BLaER1 treated with 17β-estradiol and CSF1 and Interleukin-3, amounts not matched to agents 10 nM and 100 nM (cell line): ENCODE data around the gene DLGAP4.
A peak's percentile ranks its signal among the peaks of the same experiment; 100 is the strongest.

Source experiments
- H3K27ac ChIP-seq, 11 experiments: shearing (Covaris generic); formaldehyde crosslinking; 2 replicates each; pipeline ENCODE4 v1.8.1; 2022
- H3K27me3 ChIP-seq, 11 experiments: shearing (Covaris generic); formaldehyde crosslinking; 2 replicates each; pipeline ENCODE4 v1.8.1; 2022
- H3K36me3 ChIP-seq, 11 experiments: shearing (Covaris generic); formaldehyde crosslinking; 2 replicates each; pipeline ENCODE4 v1.8.1; 2022
- H3K4me1 ChIP-seq, 10 experiments: shearing (Covaris generic); formaldehyde crosslinking; 2 replicates each; pipeline ENCODE4 v1.8.1; 2022
- H3K4me2 ChIP-seq, 11 experiments: shearing (Covaris generic); formaldehyde crosslinking; 2 replicates each; pipeline ENCODE4 v1.8.1; 2022
- H3K4me3 ChIP-seq, 10 experiments: shearing (Covaris generic); formaldehyde crosslinking; 2 replicates each; pipeline ENCODE4 v1.8.1; 2022
- H3K9ac ChIP-seq, 11 experiments: shearing (Covaris generic); formaldehyde crosslinking; 2 replicates each; pipeline ENCODE4 v1.8.1; 2022
- H3K9me3 ChIP-seq, 11 experiments: shearing (Covaris generic); formaldehyde crosslinking; replicated peaks in 1 of 11; 2 replicates each; pipeline ENCODE4 v1.8.1; 2022
- H4K20me1 ChIP-seq, 11 experiments: shearing (Covaris generic); formaldehyde crosslinking; 2 replicates each; pipeline ENCODE4 v1.8.1; 2022
- Cebpa-rat ChIP-seq, 11 experiments: shearing (Covaris generic); IDR thresholded peaks; 2 replicates each; pipeline ENCODE4 v1.8.1; 2022

DLGAP4 gene

DNA sequence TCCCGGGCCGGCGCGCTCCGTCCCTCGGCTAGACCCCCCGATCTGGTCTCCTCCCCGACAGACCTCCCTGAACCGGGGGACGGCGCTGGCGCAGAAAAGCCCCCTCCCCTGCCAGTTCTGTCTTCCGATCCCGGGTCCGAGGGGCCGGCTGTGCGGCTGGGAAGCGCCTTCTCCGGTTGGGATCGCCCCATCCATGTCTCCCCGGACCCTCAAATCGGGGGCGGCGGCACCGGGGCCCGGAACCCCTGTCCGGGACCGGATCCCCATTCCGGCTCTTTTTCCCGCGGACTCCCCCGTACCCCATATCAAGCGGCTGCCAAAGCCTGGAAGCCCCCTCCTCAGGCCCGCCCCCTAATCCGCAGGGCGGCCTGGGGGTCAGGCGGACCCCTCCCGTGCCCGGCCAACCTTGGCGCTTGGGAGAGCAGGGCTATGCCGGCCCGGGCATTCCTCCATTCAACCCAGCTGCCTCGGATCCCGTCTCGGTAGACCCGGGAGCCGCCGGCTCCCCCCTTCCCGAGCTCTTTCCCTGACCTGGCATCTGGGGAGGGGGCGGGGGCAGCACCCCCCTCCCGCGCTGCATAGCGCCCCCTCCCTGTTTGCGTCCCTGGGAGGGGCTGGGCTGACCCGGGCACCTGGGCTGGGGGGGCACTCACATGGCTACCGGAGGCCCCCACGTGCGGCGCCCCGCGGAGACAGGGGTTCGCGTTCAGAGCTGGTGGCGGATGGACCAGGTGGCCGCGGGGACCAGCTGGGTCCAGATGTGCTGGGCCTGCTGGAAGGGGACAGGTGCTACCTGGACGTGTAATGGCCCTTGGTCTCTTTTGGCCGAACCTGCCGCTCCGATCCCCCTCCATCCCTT, 643 bp downstream of the DLGAP4 start:
- TF ChIP-seq Cebpa-rat (IDR thresholded peaks at IDR 0.05), result no peak
- peak overlapping the region in 9 of 10 experiments; percentile 25 to 58 (median 43); a peak in 15 of 20 replicates for H3K4me3 ChIP-seq

GRCh38 chr20:36307412-36308325, 1.5 kb downstream of the DLGAP4 start:
- H3K9me3 ChIP-seq, result no peaks in the 10 kb centered on the region
- no peak overlapping the region for H3K4me2 ChIP-seq
- no peaks in the 10 kb centered on the region for H3K36me3 ChIP-seq
- H3K4me1 ChIP-seq, result peaks cover 0 to 17% (median 4%) of the 10 kb centered on the region in 10 experiments; a peak in 8 of 20 replicates
- no peak for TF ChIP-seq Cebpa-rat (IDR thresholded peaks at IDR 0.05)
- H3K4me3 ChIP-seq, result no peak overlapping the region
- H4K20me1 ChIP-seq, result peaks cover 0 to 51% (median 11%) of the 10 kb centered on the region in 11 experiments; a peak in 12 of 22 replicates
- no peak overlapping the region for H3K27ac ChIP-seq
- peaks cover 63 to 97% (median 86%) of the 10 kb centered on the region in 11 experiments for H3K27me3 ChIP-seq
- no peak overlapping the region for H3K9ac ChIP-seq

More for the DNA sequence above, 643 bp downstream of the DLGAP4 start:
- H3K36me3 ChIP-seq, result no peaks in the 10 kb centered on the region
- H3K9me3 ChIP-seq, result no peaks in the 10 kb centered on the region
- no peak overlapping the region for H3K9ac ChIP-seq
- peak overlapping the region; percentile 45 to 78 (median 60); a peak in 19 of 22 replicates for H3K4me2 ChIP-seq
- peaks cover 0 to 17% (median 4%) of the 10 kb centered on the region in 10 experiments; a peak in 8 of 20 replicates for H3K4me1 ChIP-seq
- no peak overlapping the region for H3K27ac ChIP-seq
- peaks cover 63 to 92% (median 86%) of the 10 kb centered on the region in 11 experiments for H3K27me3 ChIP-seq
- H4K20me1 ChIP-seq, result peaks cover 0 to 44% (median 11%) of the 10 kb centered on the region in 11 experiments; a peak in 12 of 22 replicates

DNA sequence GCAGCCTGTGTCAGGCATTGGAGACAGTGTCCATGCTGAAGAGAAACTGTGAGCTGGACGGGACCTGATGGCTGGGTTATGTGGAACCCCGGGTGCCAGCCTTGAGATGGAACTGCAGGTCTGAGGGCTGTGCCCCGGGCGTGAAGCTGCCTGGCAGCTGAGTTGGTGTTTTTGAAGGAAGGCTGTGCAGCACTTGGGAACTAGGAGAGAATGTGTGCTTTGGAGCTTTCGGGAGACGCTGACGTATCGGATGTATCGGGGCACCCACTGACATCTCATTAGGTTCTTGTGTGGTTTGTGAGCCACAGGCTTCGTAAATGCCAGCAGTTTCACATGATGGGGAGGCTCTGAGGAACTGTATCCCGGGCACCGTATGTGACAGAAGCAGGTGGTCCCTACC, 2.2 kb downstream of the DLGAP4 start:
- Histone ChIP-seq H3K27me3 (peaks cover 63 to 91% (median 79%) of the 10 kb centered on the region in 11 experiments), H3K9me3 (no peaks in the 10 kb centered on the region), H4K20me1 (peaks cover 0 to 51% (median 11%) of the 10 kb centered on the region in 11 experiments; a peak in 12 of 22 replicates), H3K36me3 (no peaks in the 10 kb centered on the region), H3K9ac (no peak overlapping the region), H3K27ac (no peak overlapping the region), H3K4me1 (peaks cover 0 to 11% (median 3%) of the 10 kb centered on the region in 10 experiments; a peak in 8 of 20 replicates), H3K4me2 (no peak overlapping the region), H3K4me3 (no peak overlapping the region)
- no peak for TF ChIP-seq Cebpa-rat (IDR thresholded peaks at IDR 0.05)

- Histone ChIP-seq H3K9me3 (no peaks in the 10 kb centered on the region), H3K9ac (no peak overlapping the region), H3K36me3 (no peaks in the 10 kb centered on the region), H3K4me2 (no peak overlapping the region), H4K20me1 (peaks cover 0 to 51% (median 11%) of the 10 kb centered on the region in 11 experiments; a peak in 12 of 22 replicates), H3K4me3 (no peak overlapping the region), H3K4me1 (peaks cover 0 to 7% (median 0%) of the 10 kb centered on the region in 10 experiments; a peak in 7 of 20 replicates), H3K27me3 (peaks cover 57 to 84% (median 73%) of the 10 kb centered on the region in 11 experiments), H3K27ac (no peak overlapping the region)
- no peak for TF ChIP-seq Cebpa-rat (IDR thresholded peaks at IDR 0.05)
These were observed 2.8 kb downstream of the DLGAP4 start for GRCh38 chr20:36308986-36309385.

GRCh38 chr20:36309643-36310042, 3.5 kb downstream of the DLGAP4 start:
- Histone ChIP-seq H3K27ac (no peak overlapping the region), H3K9me3 (no peaks in the 10 kb centered on the region), H3K27me3 (peaks cover 51 to 78% (median 66%) of the 10 kb centered on the region in 11 experiments), H3K4me1 (peaks cover 0 to 7% (median 0%) of the 10 kb centered on the region in 10 experiments; a peak in 7 of 20 replicates), H3K4me2 (no peak overlapping the region), H3K4me3 (no peak overlapping the region), H3K9ac (no peak overlapping the region), H3K36me3 (no peaks in the 10 kb centered on the region), H4K20me1 (peaks cover 0 to 50% (median 11%) of the 10 kb centered on the region in 11 experiments; a peak in 12 of 22 replicates)
- no peak for TF ChIP-seq Cebpa-rat (IDR thresholded peaks at IDR 0.05)

GRCh38 chr20:36310215-36310981, 4.3 kb downstream of the DLGAP4 start:
- Histone ChIP-seq H3K9me3 (no peaks in the 10 kb centered on the region), H3K9ac (no peak overlapping the region), H3K27ac (no peak overlapping the region), H3K4me3 (no peak overlapping the region), H4K20me1 (peaks cover 0 to 43% (median 11%) of the 10 kb centered on the region in 11 experiments; a peak in 12 of 22 replicates), H3K27me3 (peaks cover 43 to 70% (median 59%) of the 10 kb centered on the region in 11 experiments), H3K4me2 (no peak overlapping the region), H3K4me1 (peaks cover 0 to 7% (median 0%) of the 10 kb centered on the region in 10 experiments; a peak in 7 of 20 replicates), H3K36me3 (no peaks in the 10 kb centered on the region)
- no peak for TF ChIP-seq Cebpa-rat (IDR thresholded peaks at IDR 0.05)

GRCh38 chr20:36311141-36311853, 5.2 kb downstream of the DLGAP4 start:
- H3K9me3 ChIP-seq, result no peaks in the 10 kb centered on the region
- TF ChIP-seq Cebpa-rat (IDR thresholded peaks at IDR 0.05), result 0 out of 22 replicates have a peak, but pooled peaks of 1 of the 11 experiments have one; percentile 7
- peaks cover 34 to 61% (median 50%) of the 10 kb centered on the region in 11 experiments for H3K27me3 ChIP-seq
- no peak overlapping the region for H3K4me2 ChIP-seq
- H3K27ac ChIP-seq, result no peak overlapping the region
- peaks cover 0 to 6% (median 0%) of the 10 kb centered on the region in 10 experiments; a peak in 7 of 20 replicates for H3K4me1 ChIP-seq
- H3K36me3 ChIP-seq, result no peaks in the 10 kb centered on the region
- no peak overlapping the region for H3K9ac ChIP-seq
- peaks cover 0 to 48% (median 14%) of the 10 kb centered on the region in 11 experiments; a peak in 12 of 22 replicates for H4K20me1 ChIP-seq
- no peak overlapping the region for H3K4me3 ChIP-seq
